WTC11 (cell line): ENCODE data around the gene CTTNBP2.

Experiments used
- CBFB ChIP-seq: sonication (generic); formaldehyde crosslinking; IDR thresholded peaks from 2 replicates; pipeline ENCODE4 v1.8.1; 2022; ENCODE audit warnings: mild to moderate bottlenecking, low read depth, missing genetic modification reagents
- CREB1 ChIP-seq: sonication (generic); formaldehyde crosslinking; IDR thresholded peaks from 2 replicates; pipeline ENCODE4 v1.8.0; 2023; ENCODE audit warnings: mild to moderate bottlenecking, missing genetic modification reagents
- E2F1 ChIP-seq: sonication (generic); formaldehyde crosslinking; IDR thresholded peaks from 2 replicates; pipeline ENCODE4 v1.8.0; 2022; ENCODE audit warnings: mild to moderate bottlenecking, missing genetic modification reagents
- EMX1 ChIP-seq: fragments of 250-450 bp; sonication (Bioruptor Pico); IDR thresholded peaks from 2 replicates; pipeline ENCODE4 v1.8.0; 2021; ENCODE audit warnings: mild to moderate bottlenecking
- HMGA2 ChIP-seq: fragments of 250-450 bp; sonication (Bioruptor Pico); IDR thresholded peaks from 2 replicates; pipeline ENCODE4 v1.4.0; 2021; ENCODE audit warnings: mild to moderate bottlenecking, moderate library complexity
- JUN ChIP-seq: sonication (generic); formaldehyde crosslinking; IDR thresholded peaks from 2 replicates; pipeline ENCODE4 v1.8.0; 2023; ENCODE audit warnings: mild to moderate bottlenecking, missing genetic modification reagents
- KAT7 ChIP-seq: sonication (generic); formaldehyde crosslinking; IDR thresholded peaks from 2 replicates; pipeline ENCODE4 v1.8.1; 2023; ENCODE audit warnings: missing genetic modification reagents, mild to moderate bottlenecking, borderline replicate concordance
- MAX ChIP-seq: sonication (generic); formaldehyde crosslinking; IDR thresholded peaks from 2 replicates; pipeline ENCODE4 v1.8.0; 2022; ENCODE audit warnings: mild to moderate bottlenecking, missing genetic modification reagents
- NFYB ChIP-seq: sonication (generic); formaldehyde crosslinking; conservative IDR thresholded peaks from 2 replicates; pipeline ENCODE4 v1.8.0; 2022; ENCODE audit warnings: low read depth, missing genetic modification reagents
- USF1 ChIP-seq: sonication (generic); formaldehyde crosslinking; IDR thresholded peaks from 2 replicates; pipeline ENCODE4 v1.8.0; 2022; ENCODE audit warnings: mild to moderate bottlenecking, missing genetic modification reagents
- ZNF121 ChIP-seq: sonication (generic); formaldehyde crosslinking; IDR thresholded peaks from 2 replicates; pipeline ENCODE4 v1.8.0; 2023; ENCODE audit warnings: missing genetic modification reagents
- ZNF396 ChIP-seq: fragments of 250-450 bp; sonication (Bioruptor Pico); IDR thresholded peaks from 2 replicates; pipeline ENCODE4 v1.8.0; 2021; ENCODE audit warnings: mild to moderate bottlenecking, moderate library complexity, borderline replicate concordance
- TF ChIP-seq, protein P1 (sequence below): fragments of 200-600 bp; IDR thresholded peaks from 2 replicates; pipeline ENCODE4 v1.8.0; 2022; ENCODE audit warnings: antibody characterized with exemption
- TF ChIP-seq, protein P2 (sequence below): sonication (generic); formaldehyde crosslinking; IDR thresholded peaks from 2 replicates; pipeline ENCODE4 v1.8.1; 2022; ENCODE audit warnings: low read depth, missing genetic modification reagents, borderline replicate concordance

DNA sequence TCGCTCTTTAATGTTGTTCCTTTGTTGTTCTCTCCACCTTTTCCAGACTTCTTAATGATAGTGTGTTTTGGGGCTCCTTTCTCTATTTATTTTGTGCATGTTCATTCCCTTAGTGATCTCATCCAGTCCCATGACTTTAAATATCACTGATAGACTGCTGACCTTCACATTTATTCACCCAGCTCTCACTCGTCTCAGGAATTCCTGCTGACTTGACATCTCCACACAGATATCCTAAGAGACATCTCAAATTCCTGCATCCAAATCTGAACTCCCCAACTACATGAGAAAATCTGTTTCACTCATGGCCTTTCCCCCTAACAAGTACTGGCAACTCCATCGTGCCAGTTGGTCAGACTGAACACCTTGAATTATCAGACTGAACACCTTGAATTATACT, 111.2 kb downstream of the CTTNBP2 start:
- TF ChIP-seq JUN (CRISPR knock-in tag) (no peak), MAX (CRISPR knock-in tag) (no peak), NFYB (CRISPR knock-in tag) (no peak), KAT7 (CRISPR knock-in tag) (no peak), EMX1 (CRISPR knock-in tag) (no peak), ZNF121 (CRISPR knock-in tag) (no peak), E2F1 (CRISPR knock-in tag) (no peak), USF1 (no peak), CREB1 (CRISPR knock-in tag) (no peak), CBFB (CRISPR knock-in tag) (no peak), ZNF396 (CRISPR knock-in tag) (no peak), HMGA2 (CRISPR knock-in tag) (no peak)
- TF ChIP-seq, protein P1, sequence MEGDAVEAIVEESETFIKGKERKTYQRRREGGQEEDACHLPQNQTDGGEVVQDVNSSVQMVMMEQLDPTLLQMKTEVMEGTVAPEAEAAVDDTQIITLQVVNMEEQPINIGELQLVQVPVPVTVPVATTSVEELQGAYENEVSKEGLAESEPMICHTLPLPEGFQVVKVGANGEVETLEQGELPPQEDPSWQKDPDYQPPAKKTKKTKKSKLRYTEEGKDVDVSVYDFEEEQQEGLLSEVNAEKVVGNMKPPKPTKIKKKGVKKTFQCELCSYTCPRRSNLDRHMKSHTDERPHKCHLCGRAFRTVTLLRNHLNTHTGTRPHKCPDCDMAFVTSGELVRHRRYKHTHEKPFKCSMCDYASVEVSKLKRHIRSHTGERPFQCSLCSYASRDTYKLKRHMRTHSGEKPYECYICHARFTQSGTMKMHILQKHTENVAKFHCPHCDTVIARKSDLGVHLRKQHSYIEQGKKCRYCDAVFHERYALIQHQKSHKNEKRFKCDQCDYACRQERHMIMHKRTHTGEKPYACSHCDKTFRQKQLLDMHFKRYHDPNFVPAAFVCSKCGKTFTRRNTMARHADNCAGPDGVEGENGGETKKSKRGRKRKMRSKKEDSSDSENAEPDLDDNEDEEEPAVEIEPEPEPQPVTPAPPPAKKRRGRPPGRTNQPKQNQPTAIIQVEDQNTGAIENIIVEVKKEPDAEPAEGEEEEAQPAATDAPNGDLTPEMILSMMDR: no peak
- TF ChIP-seq, protein P2, sequence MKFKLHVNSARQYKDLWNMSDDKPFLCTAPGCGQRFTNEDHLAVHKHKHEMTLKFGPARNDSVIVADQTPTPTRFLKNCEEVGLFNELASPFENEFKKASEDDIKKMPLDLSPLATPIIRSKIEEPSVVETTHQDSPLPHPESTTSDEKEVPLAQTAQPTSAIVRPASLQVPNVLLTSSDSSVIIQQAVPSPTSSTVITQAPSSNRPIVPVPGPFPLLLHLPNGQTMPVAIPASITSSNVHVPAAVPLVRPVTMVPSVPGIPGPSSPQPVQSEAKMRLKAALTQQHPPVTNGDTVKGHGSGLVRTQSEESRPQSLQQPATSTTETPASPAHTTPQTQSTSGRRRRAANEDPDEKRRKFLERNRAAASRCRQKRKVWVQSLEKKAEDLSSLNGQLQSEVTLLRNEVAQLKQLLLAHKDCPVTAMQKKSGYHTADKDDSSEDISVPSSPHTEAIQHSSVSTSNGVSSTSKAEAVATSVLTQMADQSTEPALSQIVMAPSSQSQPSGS: no peak
